SU-DHL-6 (cell line): ENCODE data around the gene EXD3.
A peak's percentile ranks its signal among the peaks of the same experiment; 100 is the strongest.

Experiments used
- H2AFZ ChIP-seq: fragments of 200-600 bp; sonication (generic); 2 replicates; pipeline ENCODE4 v1.6.1; 2014; ENCODE audit warnings: low read depth, mild to moderate bottlenecking, moderate library complexity, mixed read lengths, antibody characterized with exemption, low read length; ENCODE audit not compliant: severe bottlenecking
- H3F3A ChIP-seq: fragments of 200-600 bp; shearing (Covaris generic); 2 replicates; pipeline ENCODE4 v1.6.0; 2016; ENCODE audit warnings: antibody characterized with exemption, mild to moderate bottlenecking; ENCODE audit not compliant: insufficient read depth
- H3K27ac ChIP-seq: fragments of 200-600 bp; sonication (generic); 2 replicates; pipeline ENCODE4 v1.5.1; 2016; ENCODE audit warnings: low read depth, mild to moderate bottlenecking, low read length, moderate library complexity, mixed read lengths
- H3K27me3 ChIP-seq: fragments of 200-600 bp; sonication (generic), shearing (Covaris generic); 2 replicates; pipeline ENCODE4 v1.6.0; 2014; ENCODE audit warnings: mild to moderate bottlenecking, low read length
- H3K36me3 ChIP-seq: fragments of 200-600 bp; sonication (generic); 2 replicates; pipeline ENCODE4 v1.6.1; 2014; ENCODE audit warnings: mild to moderate bottlenecking, low read length, mixed read lengths
- H3K4me2 ChIP-seq: fragments of 300-600, 200-600 bp; shearing (Covaris generic), sonication (generic); 2 replicates; pipeline ENCODE4 v1.6.0; 2014; ENCODE audit warnings: low read length, low read depth, mild to moderate bottlenecking; ENCODE audit not compliant: poor library complexity, severe bottlenecking
- H3K4me3 ChIP-seq: fragments of 200-600 bp; sonication (generic); 2 replicates; pipeline ENCODE4 v1.5.1; 2014; ENCODE audit warnings: antibody characterized with exemption, low read length, mild to moderate bottlenecking, mixed read lengths; ENCODE audit not compliant: insufficient read depth, poor library complexity, severe bottlenecking
- H3K79me2 ChIP-seq: fragments of 200-600 bp; sonication (generic); 2 replicates; pipeline ENCODE4 v1.6.1; 2014; ENCODE audit warnings: mild to moderate bottlenecking, low read length, moderate library complexity; ENCODE audit not compliant: insufficient read depth
- H3K9ac ChIP-seq: fragments of 200-600 bp; sonication (generic); 2 replicates; pipeline ENCODE4 v1.7.0; 2014; ENCODE audit warnings: mild to moderate bottlenecking, low read length
- H3K9me2 ChIP-seq: fragments of 200-600 bp; sonication (generic); replicated peaks from 2 replicates; pipeline ENCODE4 v1.6.1; 2014; ENCODE audit warnings: low read length; ENCODE audit not compliant: insufficient read depth
- H3K9me3 ChIP-seq: fragments of 200-600 bp; sonication (generic); 2 replicates; pipeline ENCODE4 v1.6.1; 2014; ENCODE audit warnings: low read length, mixed read lengths; ENCODE audit not compliant: insufficient read depth
- H4K20me1 ChIP-seq: fragments of 200-600 bp; sonication (generic); 2 replicates; pipeline ENCODE4 v1.6.1; 2014; ENCODE audit warnings: low read depth, mild to moderate bottlenecking, antibody characterized with exemption, low read length, moderate library complexity, mixed read lengths
- CTCF ChIP-seq: fragments of 200-600 bp; sonication (generic); IDR thresholded peaks from one replicate; pipeline ENCODE4 v1.5.1; 2017; ENCODE audit warnings: antibody characterized with exemption, mild to moderate bottlenecking, low read length, moderate library complexity; ENCODE audit not compliant: insufficient read depth, poor library complexity, severe bottlenecking
- EZH2phosphoT487 ChIP-seq: fragments of 200-600 bp; sonication (generic), shearing (Covaris generic); conservative IDR thresholded peaks from 2 replicates; pipeline ENCODE4 v1.6.1; 2018; ENCODE audit warnings: mild to moderate bottlenecking, antibody characterized with exemption, low read length, moderate library complexity, mixed read lengths

Gene EXD3

GRCh38 chr9:137430723-137431415, 7.9 kb upstream of the EXD3 start:
- no peaks in the 10 kb centered on the region for H3K9me2 ChIP-seq
- no peaks in the 10 kb centered on the region for H3K79me2 ChIP-seq
- peaks cover 20% of the 10 kb centered on the region for H3F3A ChIP-seq
- H3K4me3 ChIP-seq = no peak overlapping the region
- TF ChIP-seq EZH2phosphoT487 = no peak
- TF ChIP-seq CTCF = no peak
- no peaks in the 10 kb centered on the region for H3K27me3 ChIP-seq
- H2AFZ ChIP-seq = no peak overlapping the region
- peak overlapping the region; percentile 62 for H3K4me2 ChIP-seq
- H3K9me3 ChIP-seq = no peaks in the 10 kb centered on the region
- H3K36me3 ChIP-seq = no peaks in the 10 kb centered on the region
- H3K27ac ChIP-seq = peak overlapping the region; percentile 82
- H4K20me1 ChIP-seq = no peaks in the 10 kb centered on the region
- peak overlapping the region; percentile 66; the same call in 1 of the 2 replicates for H3K9ac ChIP-seq

- peak overlapping the region; percentile 66 for H3K9ac ChIP-seq
- H3K27me3 ChIP-seq = no peaks in the 10 kb centered on the region
- no peaks in the 10 kb centered on the region for H3K79me2 ChIP-seq
- H3K27ac ChIP-seq = peak overlapping the region; percentile 82
- peaks cover 26% of the 10 kb centered on the region for H3F3A ChIP-seq
- no peaks in the 10 kb centered on the region for H4K20me1 ChIP-seq
- H2AFZ ChIP-seq = no peak overlapping the region
- peak overlapping the region; percentile 42 for H3K4me3 ChIP-seq
- TF ChIP-seq CTCF = no peak
- TF ChIP-seq EZH2phosphoT487 = no peak
- no peaks in the 10 kb centered on the region for H3K36me3 ChIP-seq
- H3K9me2 ChIP-seq = no peaks in the 10 kb centered on the region
- H3K9me3 ChIP-seq = no peaks in the 10 kb centered on the region
- H3K4me2 ChIP-seq = peak overlapping the region; percentile 62
Measured at GRCh38 chr9:137429974-137430722, 7.2 kb upstream of the EXD3 start.

GRCh38 chr9:137429546-137429890, 6.6 kb upstream of the EXD3 start:
- no peak overlapping the region for H2AFZ ChIP-seq
- no peaks in the 10 kb centered on the region for H3K9me2 ChIP-seq
- peak overlapping the region; percentile 42 for H3K4me3 ChIP-seq
- no peaks in the 10 kb centered on the region for H3K9me3 ChIP-seq
- H3K79me2 ChIP-seq = no peaks in the 10 kb centered on the region
- TF ChIP-seq CTCF = no peak
- TF ChIP-seq EZH2phosphoT487 = no peak
- peaks cover 32% of the 10 kb centered on the region for H3F3A ChIP-seq
- H3K27me3 ChIP-seq = no peaks in the 10 kb centered on the region
- H3K27ac ChIP-seq = peak overlapping the region; percentile 82
- peak overlapping the region; percentile 66 for H3K9ac ChIP-seq
- peak overlapping the region; percentile 62 for H3K4me2 ChIP-seq
- H4K20me1 ChIP-seq = no peaks in the 10 kb centered on the region
- no peaks in the 10 kb centered on the region for H3K36me3 ChIP-seq
